Small intestine (tissue), 7 donors: ENCODE data around the gene KCNT1. TPM values are rescaled to one million over a fixed set of nuclear protein-coding genes. Genes with fewer than 3 reads are reported as not detected.

Experiments
- DNase-seq, 2 donors: peaks; one replicate each; pipeline versions ENCODE4 v3.0.0 to v3.0.0-alpha.2; 2013
- FAIRE-seq: peaks from 2 replicates; lab custom pipeline; 2012; peaks lifted over from hg19 to GRCh38; lab: Jason Lieb, UNC
- H3K27ac ChIP-seq, 3 donors: one replicate each; pipeline ENCODE4 v1.5.1; 2013; ENCODE audit warnings: low read length in 2 of 3, mild to moderate bottlenecking in 2 of 3, control low read depth in 1 of 3, inconsistent platforms in 1 of 3, low read depth in 1 of 3, moderate library complexity in 1 of 3
- H3K27me3 ChIP-seq, 3 donors: one replicate each; pipeline ENCODE4 v1.6.1; 2013; ENCODE audit warnings: low read length in 3 of 3, inconsistent platforms in 1 of 3; ENCODE audit not compliant: control insufficient read depth in 3 of 3, insufficient read depth in 3 of 3
- H3K36me3 ChIP-seq, 3 donors: one replicate each; pipeline ENCODE4 v1.6.1; 2013; ENCODE audit warnings: low read length in 3 of 3, inconsistent platforms in 1 of 3, low read depth in 1 of 3, mild to moderate bottlenecking in 1 of 3, moderate library complexity in 1 of 3; ENCODE audit not compliant: control insufficient read depth in 3 of 3, insufficient read depth in 2 of 3
- H3K4me1 ChIP-seq, 3 donors: one replicate each; pipeline ENCODE4 v1.6.1; 2013; ENCODE audit warnings: low read length in 2 of 3, inconsistent platforms in 1 of 3, low read depth in 1 of 3, mild to moderate bottlenecking in 1 of 3, moderate library complexity in 1 of 3; ENCODE audit not compliant: control insufficient read depth in 3 of 3, insufficient read depth in 2 of 3
- H3K4me3 ChIP-seq, 3 donors: one replicate each; pipeline ENCODE4 v1.5.1; 2013; ENCODE audit warnings: low read length in 3 of 3, control low read depth in 1 of 3, inconsistent platforms in 1 of 3, low read depth in 1 of 3, mild to moderate bottlenecking in 1 of 3, moderate library complexity in 1 of 3
- H3K9me3 ChIP-seq, 2 donors: one replicate each; pipeline ENCODE4 v1.6.1; 2013; ENCODE audit warnings: low read depth in 1 of 2, low read length in 1 of 2; ENCODE audit not compliant: control insufficient read depth in 2 of 2, insufficient read depth in 1 of 2
- WGBS, 3 donors: extraction: QIAGEN DNeasy Blood & Tissue Kit; methylation state at CpG; one replicate each; pipeline ENCODE4 v1.1.7; 2013; 5-methylcytosine and 5-hydroxymethylcytosine counted together
- polyA plus RNA-seq, 4 donors: library from polyadenylated mRNA; stranded (reverse) in 3 of 4; unstranded in 1 of 4; fragments of 200-250 nt in 3 of 4; fragments of 120-200 nt in 1 of 4; gene quantifications; one replicate each; pipeline versions ENCODE4 v1.2.1 to v1.2.3, GENCODE V29; 2013
- donor health status: healthy with polysubstance abuse.
- donor health status: control.
- donor health status: control.
- donor health status: Bipolar disorder and iron deficiency.
- donor health status: healthy.

The KCNT1 gene
- polyA plus RNA-seq, 4 donors: 0.22 to 0.25 TPM; not detected in 2

DNA sequence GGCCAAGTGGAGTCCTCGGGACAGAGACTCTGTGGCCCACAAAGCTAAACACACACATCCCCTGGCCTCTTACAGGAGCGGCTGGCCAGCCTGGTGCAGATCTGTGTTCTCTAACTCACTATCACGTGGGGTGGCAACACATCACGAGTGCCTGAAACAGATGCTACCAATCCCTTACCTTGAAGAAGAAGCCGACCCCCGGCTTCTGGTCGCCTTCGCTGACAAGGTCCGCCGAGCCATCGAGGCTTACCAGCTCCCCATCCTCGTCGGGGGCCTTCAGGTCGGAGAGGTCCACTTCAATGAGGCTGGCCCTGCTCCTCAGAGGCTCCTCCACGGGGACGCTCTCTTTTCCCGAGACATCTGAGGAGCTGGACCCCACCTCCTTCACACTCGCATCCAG lies 118.7 kb downstream of the KCNT1 start:
- peaks cover 0 to 2% (median 0%) of the 10 kb centered on the region in 3 donors for H3K4me1 ChIP-seq
- no peak for FAIRE-seq

DNA sequence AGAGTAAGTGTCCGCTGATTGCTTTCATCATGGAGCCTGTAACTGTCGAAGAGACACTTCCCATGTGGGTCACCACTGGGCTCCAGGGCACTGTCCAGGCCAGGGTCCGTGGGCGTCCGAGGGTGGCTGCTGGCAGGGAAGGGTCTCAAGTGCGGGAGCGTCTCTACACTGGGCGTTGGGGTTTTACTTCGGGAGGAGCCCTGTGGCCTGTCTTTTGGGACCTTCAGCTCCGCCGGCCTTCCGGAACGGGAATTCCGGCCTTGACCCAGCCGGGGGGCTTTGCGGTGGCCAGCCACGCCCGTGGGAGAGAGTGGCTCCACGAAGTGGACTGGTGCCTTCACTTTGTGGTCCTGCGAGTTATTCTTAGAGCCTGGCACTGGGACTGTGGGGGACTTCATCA lies 119.1 kb downstream of the KCNT1 start:
- Histone ChIP-seq H3K4me1 (no peaks in the 10 kb centered on the region), H3K36me3 (peaks cover 15 to 74% (median 21%) of the 10 kb centered on the region in 3 donors)
- no peak for FAIRE-seq

More for the DNA sequence above, 118.7 kb downstream of the KCNT1 start:
- Histone ChIP-seq H3K27me3 (no peaks in the 10 kb centered on the region), H3K4me3 (no peak overlapping the region), H3K9me3 (no peaks in the 10 kb centered on the region), H3K27ac (no peak overlapping the region), H3K36me3 (peaks cover 15 to 74% (median 21%) of the 10 kb centered on the region in 3 donors)
- 96 to 97% (median 97%) methylated on average over 18 of the region's 18 CpGs for WGBS, 3 donors
- no peak for DNase-seq

DNA sequence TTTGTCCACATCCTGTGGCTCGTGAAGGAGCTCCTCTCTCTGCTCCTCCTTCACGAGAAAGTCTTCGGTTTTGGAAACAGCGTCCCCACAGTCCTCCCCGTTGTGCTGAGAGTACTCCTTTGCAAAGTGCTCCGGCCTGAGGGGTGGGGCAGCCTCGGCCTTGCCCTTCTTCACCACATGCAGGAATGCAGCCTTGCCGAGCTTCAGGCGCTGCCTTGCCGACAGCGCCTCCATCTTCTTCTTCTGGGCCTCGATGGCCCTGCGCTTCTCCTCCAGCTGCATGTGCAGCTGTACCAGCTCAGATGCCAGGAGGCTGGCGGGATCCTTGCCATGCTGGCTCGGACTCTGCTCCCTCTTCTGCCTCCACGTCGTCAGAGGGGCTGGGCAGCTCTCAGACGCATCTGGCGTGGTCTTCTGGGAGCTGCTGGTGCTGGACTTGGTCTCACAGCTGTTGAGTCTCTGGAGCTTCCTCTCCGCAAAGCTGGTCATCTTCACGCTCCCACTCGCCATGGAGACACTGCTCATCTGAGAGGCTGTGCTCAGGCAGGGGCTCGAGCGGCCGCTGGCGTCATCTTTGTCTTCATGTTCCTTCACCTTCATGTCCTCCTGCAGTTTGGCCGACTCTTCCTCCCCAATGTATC lies 119.9 kb downstream of the KCNT1 start:
- no peak for DNase-seq

More for the DNA sequence above, 119.1 kb downstream of the KCNT1 start:
- Histone ChIP-seq H3K9me3 (no peaks in the 10 kb centered on the region), H3K27ac (no peak overlapping the region), H3K27me3 (no peaks in the 10 kb centered on the region), H3K4me3 (no peak overlapping the region)
- 96 to 98% (median 97%) methylated on average over 20 of the region's 20 CpGs for WGBS, 3 donors
- DNase-seq: no peak

DNA sequence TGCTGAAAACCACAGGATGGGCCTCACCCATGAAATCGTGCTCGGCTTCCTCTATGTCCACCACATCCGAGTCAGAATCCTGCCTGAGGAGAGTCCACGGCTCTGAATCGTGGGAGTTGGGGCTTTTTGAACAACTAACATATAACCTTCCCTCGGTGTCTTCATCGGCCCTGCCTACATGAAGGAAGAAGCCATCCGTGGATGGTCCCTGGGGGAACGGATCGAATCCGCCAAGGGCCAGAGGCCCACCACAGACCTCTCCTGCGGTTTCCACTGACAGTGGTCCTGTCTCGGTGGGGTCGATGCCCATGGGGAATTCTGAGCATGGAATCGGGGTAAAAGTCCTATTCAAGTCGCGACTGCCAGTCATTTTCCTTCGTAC lies 120.4 kb downstream of the KCNT1 start:
- no peak overlapping the region for H3K4me3 ChIP-seq
- H3K9me3 ChIP-seq: no peaks in the 10 kb centered on the region
- 95 to 98% (median 96%) methylated on average over 18 of the region's 18 CpGs for WGBS, 3 donors
- no peak for DNase-seq
- H3K27ac ChIP-seq: no peak overlapping the region
- peaks cover 17 to 68% (median 18%) of the 10 kb centered on the region in 3 donors for H3K36me3 ChIP-seq
- no peaks in the 10 kb centered on the region for H3K27me3 ChIP-seq
- no peaks in the 10 kb centered on the region for H3K4me1 ChIP-seq
- FAIRE-seq: no peak

More for the DNA sequence above, 119.9 kb downstream of the KCNT1 start:
- Histone ChIP-seq H3K4me1 (no peaks in the 10 kb centered on the region), H3K27ac (no peak overlapping the region), H3K36me3 (peaks cover 15 to 69% (median 16%) of the 10 kb centered on the region in 3 donors), H3K4me3 (no peak overlapping the region), H3K9me3 (no peaks in the 10 kb centered on the region), H3K27me3 (no peaks in the 10 kb centered on the region)
- no peak for FAIRE-seq
- 93 to 97% (median 94%) methylated on average over 27 of the region's 27 CpGs for WGBS, 3 donors

DNA sequence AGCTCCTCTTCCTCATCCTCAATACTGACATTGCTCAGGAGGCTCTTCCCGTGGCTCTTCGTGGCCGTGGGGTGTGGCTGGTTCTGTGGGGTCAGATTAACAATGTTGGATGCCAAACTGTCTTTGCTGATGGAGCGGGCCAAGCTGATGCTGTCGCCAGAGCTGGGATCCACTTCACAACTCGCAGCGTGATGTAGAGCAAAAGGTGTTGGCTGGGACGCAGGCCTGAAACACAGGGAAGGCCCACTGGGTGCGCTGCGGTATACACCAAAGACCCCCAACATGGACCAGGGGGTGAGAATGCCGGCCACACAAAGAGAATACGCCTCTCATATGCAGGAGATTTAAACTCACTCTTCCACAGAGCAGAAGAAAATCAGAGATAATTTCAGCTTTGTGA lies 121.1 kb downstream of the KCNT1 start:
- 93 to 98% (median 94%) methylated on average over 12 of the region's 12 CpGs for WGBS, 3 donors
- Histone ChIP-seq H3K36me3 (peaks cover 14 to 62% (median 15%) of the 10 kb centered on the region in 3 donors), H3K9me3 (peaks cover 0 to 2% of the 10 kb centered on the region in 2 donors), H3K27me3 (no peaks in the 10 kb centered on the region), H3K4me3 (no peak overlapping the region), H3K27ac (no peak overlapping the region), H3K4me1 (no peaks in the 10 kb centered on the region)
- DNase-seq (no peak), FAIRE-seq (no peak)

DNA sequence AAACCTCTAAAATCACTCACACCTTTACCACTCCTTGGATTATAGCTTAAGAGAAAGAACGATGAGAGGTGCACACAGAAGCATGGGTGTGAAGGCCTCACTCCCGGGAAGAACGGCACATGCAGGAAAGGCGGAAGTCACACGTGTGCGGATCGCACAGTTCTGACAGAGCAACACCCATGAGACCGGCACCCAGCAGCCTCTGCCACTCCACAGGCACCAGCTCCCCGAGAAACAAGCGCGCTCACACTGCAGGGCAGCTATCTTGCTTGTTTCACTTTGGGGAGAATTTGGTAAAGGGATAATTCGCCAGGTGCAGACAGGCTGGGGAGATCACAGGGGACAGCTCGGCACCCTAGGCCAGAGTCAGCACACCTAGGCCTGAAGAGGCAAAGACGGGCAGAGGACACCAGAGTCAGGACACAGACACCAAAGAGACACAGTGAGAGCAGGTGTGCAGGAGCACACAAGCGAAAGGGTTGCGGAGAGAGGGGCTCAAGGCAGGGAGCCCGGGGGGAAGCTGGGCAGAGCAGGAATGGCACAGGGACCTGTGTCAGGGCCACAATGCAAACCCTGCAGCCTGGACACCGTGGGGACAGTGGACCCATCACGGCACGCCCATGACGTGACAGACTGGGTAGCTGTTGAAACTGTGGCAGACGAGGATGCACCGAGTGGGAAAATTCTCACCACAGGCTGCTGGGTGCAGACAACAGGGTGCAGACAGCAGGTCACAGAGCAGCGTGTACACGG lies 123.6 kb downstream of the KCNT1 start:
- Histone ChIP-seq H3K4me3 (no peak overlapping the region), H3K9me3 (peaks cover 0 to 16% of the 10 kb centered on the region in 2 donors), H3K27ac (no peak overlapping the region), H3K27me3 (no peaks in the 10 kb centered on the region), H3K36me3 (peaks cover 7 to 54% (median 8%) of the 10 kb centered on the region in 3 donors), H3K4me1 (no peaks in the 10 kb centered on the region)
- no peak for FAIRE-seq
- no peak for DNase-seq
- WGBS, 3 donors: 90 to 94% (median 92%) methylated on average over 25 of the region's 25 CpGs

DNA sequence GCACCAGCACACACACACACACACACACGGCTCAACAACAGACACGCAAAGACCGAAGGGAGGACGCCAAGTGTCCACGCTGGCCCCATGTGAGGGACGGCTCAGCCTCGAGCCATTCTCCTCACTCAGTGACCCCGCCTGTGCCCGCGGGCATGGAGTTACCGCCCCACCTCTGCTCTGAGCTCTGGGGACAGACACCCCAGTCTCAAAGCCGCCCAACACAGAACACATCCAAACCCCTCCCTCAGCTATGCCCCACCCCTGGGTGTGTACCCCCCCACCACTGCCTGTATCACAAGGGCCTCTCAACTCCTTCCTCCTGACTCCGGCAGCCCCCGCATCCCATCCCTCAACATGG lies 124.2 kb downstream of the KCNT1 start:
- H3K27me3 ChIP-seq: no peaks in the 10 kb centered on the region
- no peaks in the 10 kb centered on the region for H3K4me1 ChIP-seq
- DNase-seq (no peak), FAIRE-seq (no peak)
- peaks cover 4 to 48% (median 8%) of the 10 kb centered on the region in 3 donors for H3K36me3 ChIP-seq
- H3K4me3 ChIP-seq: no peak overlapping the region
- no peak overlapping the region for H3K27ac ChIP-seq
- 96 to 99% (median 97%) methylated on average over 12 to 14 of the region's 14 CpGs for WGBS, 3 donors
- peaks cover 0 to 16% of the 10 kb centered on the region in 2 donors for H3K9me3 ChIP-seq

DNA sequence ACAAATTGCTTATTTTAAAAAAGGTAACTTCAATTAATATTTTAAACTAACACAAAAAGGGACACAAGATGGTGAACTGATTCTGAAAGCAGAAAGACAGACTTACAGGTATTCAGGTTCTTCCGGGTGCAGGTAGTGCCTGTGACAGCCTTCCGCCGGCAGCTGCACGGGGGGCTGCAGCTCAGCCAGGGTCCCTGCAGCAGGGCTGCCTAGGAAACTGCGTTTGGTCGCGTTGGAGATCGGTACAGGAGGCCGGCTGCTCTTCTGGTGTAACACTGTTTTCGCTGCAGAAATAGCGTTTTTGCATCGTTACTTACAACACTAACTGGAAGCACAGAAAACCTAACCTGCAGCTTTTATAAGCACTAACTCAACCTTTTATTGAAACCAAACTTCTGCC lies 125.3 kb downstream of the KCNT1 start:
- H3K36me3 ChIP-seq: peaks cover 4 to 37% (median 6%) of the 10 kb centered on the region in 3 donors
- H3K4me3 ChIP-seq: no peak overlapping the region
- no peak overlapping the region for H3K27ac ChIP-seq
- no peak for DNase-seq
- H3K4me1 ChIP-seq: no peaks in the 10 kb centered on the region
- 96 to 97% (median 97%) methylated on average over 12 of the region's 12 CpGs for WGBS, 3 donors
- no peak for FAIRE-seq
- no peaks in the 10 kb centered on the region for H3K27me3 ChIP-seq
- H3K9me3 ChIP-seq: peaks cover 0 to 16% of the 10 kb centered on the region in 2 donors
